Forelimb muscle (tissue), 1 donor: ENCODE measurements around the gene ANO7. TPM values are rescaled to one million over a fixed set of nuclear protein-coding genes. Genes with fewer than 3 reads are reported as not detected.

Experiments used
- DNase-seq: peaks from one replicate; pipeline ENCODE4 v3.0.0-alpha.2; 2013; ENCODE audit warnings: low read depth
- polyA plus RNA-seq: library from polyadenylated mRNA; unstranded; fragments of 120-200 nt; gene quantifications from one replicate; pipeline ENCODE4 v1.2.1, GENCODE V29; 2013; ENCODE audit not compliant: insufficient read length

Gene ANO7
- polyA plus RNA-seq, 1 donor = 0.83 TPM

- no peak for DNase-seq
Measured at GRCh38 chr2:241208058-241208457, 19.6 kb downstream of the ANO7 start.

- DNase-seq = no peak
Measured at GRCh38 chr2:241209271-241209670, 20.8 kb downstream of the ANO7 start.

GRCh38 chr2:241211276-241211675 is 22.8 kb downstream of the ANO7 start:
- DNase-seq = no peak

- DNase-seq = no peak
Measured at GRCh38 chr2:241213041-241213440, 24.6 kb downstream of the ANO7 start.

GRCh38 chr2:241213567-241213966 is 25.1 kb downstream of the ANO7 start:
- no peak for DNase-seq

- DNase-seq = no peak
Measured at GRCh38 chr2:241214209-241214608, 25.7 kb downstream of the ANO7 start.

- no peak for DNase-seq
Measured at GRCh38 chr2:241214766-241215165, 26.3 kb downstream of the ANO7 start.

GRCh38 chr2:241215421-241215820 is 26.9 kb downstream of the ANO7 start:
- DNase-seq = no peak

- DNase-seq = no peak
Measured at GRCh38 chr2:241216211-241216761, 27.8 kb downstream of the ANO7 start.

- DNase-seq = no peak
Measured at GRCh38 chr2:241217320-241218031, 29.0 kb downstream of the ANO7 start.

GRCh38 chr2:241218131-241219029 is 29.9 kb downstream of the ANO7 start:
- no peak for DNase-seq

- DNase-seq = no peak
Measured at GRCh38 chr2:241219030-241219382, 30.5 kb downstream of the ANO7 start.

GRCh38 chr2:241219856-241220356 is 31.4 kb downstream of the ANO7 start:
- no peak for DNase-seq

- DNase-seq = no peak
Measured at GRCh38 chr2:241223211-241224017, 34.9 kb downstream of the ANO7 start.

- no peak for DNase-seq
Measured at GRCh38 chr2:241224018-241224850, 35.8 kb downstream of the ANO7 start.

GRCh38 chr2:241224851-241225438 is 36.5 kb downstream of the ANO7 start:
- DNase-seq = no peak

- no peak for DNase-seq
Measured at GRCh38 chr2:241225545-241225944, 37.1 kb downstream of the ANO7 start.

GRCh38 chr2:241225983-241226382 is 37.5 kb downstream of the ANO7 start:
- no peak for DNase-seq

- no peak for DNase-seq
Measured at GRCh38 chr2:241226723-241227572, 38.5 kb downstream of the ANO7 start.
